Sigmoid colon (tissue), 7 donors: ENCODE results near the gene SLC45A1. TPM values are rescaled to one million over a fixed set of nuclear protein-coding genes. Genes with fewer than 3 reads are reported as not detected.
A peak's percentile ranks its signal among the peaks of the same experiment; 100 is the strongest.

ENCODE experiments used
- DNase-seq: peaks from one replicate; pipeline ENCODE4 v3.0.0-alpha.2; 2019
- H3K27ac ChIP-seq, 4 donors: fragments of 200-600 bp; sonication (generic); one replicate each; pipeline ENCODE4 v1.5.1; 2016 to 2019; ENCODE audit warnings: mild to moderate bottlenecking in 1 of 4
- H3K27me3 ChIP-seq, 3 donors: fragments of 200-600 bp; sonication (generic); one replicate each; pipeline ENCODE4 v1.5.1; 2019; ENCODE audit warnings: mild to moderate bottlenecking in 1 of 3
- H3K36me3 ChIP-seq, 4 donors: fragments of 200-600 bp; sonication (generic); one replicate each; pipeline ENCODE4 v1.5.1; 2016 to 2019
- H3K4me1 ChIP-seq, 4 donors: fragments of 200-600 bp; sonication (generic); one replicate each; pipeline ENCODE4 v1.5.1; 2017 to 2019
- H3K4me3 ChIP-seq, 4 donors: fragments of 200-600 bp; sonication (generic); one replicate each; pipeline ENCODE4 v1.5.1; 2017 to 2019; ENCODE audit warnings: mild to moderate bottlenecking in 2 of 4, moderate library complexity in 1 of 4
- H3K9me3 ChIP-seq, 4 donors: fragments of 200-600 bp in 3 of 4; sonication (generic) in 3 of 4; one replicate each; pipeline versions ENCODE4 v1.5.1 to v1.6.1; 2013 to 2019
- EP300 ChIP-seq, 4 donors: sonication (generic); formaldehyde crosslinking; IDR thresholded peaks; one replicate each; pipeline ENCODE4 v1.6.1; 2017; ENCODE audit warnings: antibody characterized with exemption in 4 of 4
- POLR2A ChIP-seq, 2 donors: fragments of 450-650 bp; IDR thresholded peaks; one replicate each; pipeline ENCODE4 v1.6.1; 2016; ENCODE audit warnings: antibody characterized with exemption in 2 of 2, mild to moderate bottlenecking in 2 of 2, moderate library complexity in 2 of 2
- POLR2AphosphoS5 ChIP-seq, 4 donors: sonication (generic); formaldehyde crosslinking; IDR thresholded peaks; one replicate each; pipeline ENCODE4 v1.6.1; 2017; ENCODE audit warnings: antibody characterized with exemption in 4 of 4
- WGBS, 2 donors: extraction: QIAGEN DNeasy Blood & Tissue Kit; methylation state at CpG; one replicate each; pipeline ENCODE4 v1.1.7; 2013; 5-methylcytosine and 5-hydroxymethylcytosine counted together
- intact Hi-C: fragments of 100-400 bp; cut with DNase I; formaldehyde crosslinking; loops from one replicate; pipeline ENCODE4 v1.15.1; 2023
- polyA plus RNA-seq, 3 donors: library from polyadenylated mRNA; stranded (reverse); fragments of 200-250 nt; gene quantifications; one replicate each; pipeline ENCODE4 v1.2.3, GENCODE V29; 2013
- total RNA-seq, 4 donors: library from RNA; depleted of rRNA; stranded (reverse); fragments of >200 nt; gene quantifications; one replicate each; pipeline ENCODE4 v1.1.0, GENCODE V29; 2016
- TF ChIP-seq, protein P1 (sequence below), 4 experiments: fragments of 450-650 bp in 3 of 4; fragments of 200-600 bp in 1 of 4; IDR thresholded peaks; one replicate each; pipeline ENCODE4 v1.5.1; 2016 to 2019; ENCODE audit warnings: antibody characterized with exemption in 4 of 4, mild to moderate bottlenecking in 3 of 4, moderate library complexity in 2 of 4
- donor health status: healthy with polysubstance abuse.
- donor health status: Bipolar disorder and iron deficiency.
- donor health status: healthy.

SLC45A1 gene
- total and polyA plus RNA-seq, 7 donors, result 1.4 to 6.5 (median 3.9) TPM; not detected in 2

GRCh38 chr1:8340448-8340847 is 22.5 kb downstream of the SLC45A1 start:
- no peaks in the 10 kb centered on the region for H3K9me3 ChIP-seq
- H3K27me3 ChIP-seq, result no peaks in the 10 kb centered on the region
- TF ChIP-seq POLR2AphosphoS5 (IDR thresholded peaks at IDR 0.05) (no peak), POLR2A (IDR thresholded peaks at IDR 0.05) (no peak), EP300 (IDR thresholded peaks at IDR 0.05) (no peak)
- TF ChIP-seq, protein P1, sequence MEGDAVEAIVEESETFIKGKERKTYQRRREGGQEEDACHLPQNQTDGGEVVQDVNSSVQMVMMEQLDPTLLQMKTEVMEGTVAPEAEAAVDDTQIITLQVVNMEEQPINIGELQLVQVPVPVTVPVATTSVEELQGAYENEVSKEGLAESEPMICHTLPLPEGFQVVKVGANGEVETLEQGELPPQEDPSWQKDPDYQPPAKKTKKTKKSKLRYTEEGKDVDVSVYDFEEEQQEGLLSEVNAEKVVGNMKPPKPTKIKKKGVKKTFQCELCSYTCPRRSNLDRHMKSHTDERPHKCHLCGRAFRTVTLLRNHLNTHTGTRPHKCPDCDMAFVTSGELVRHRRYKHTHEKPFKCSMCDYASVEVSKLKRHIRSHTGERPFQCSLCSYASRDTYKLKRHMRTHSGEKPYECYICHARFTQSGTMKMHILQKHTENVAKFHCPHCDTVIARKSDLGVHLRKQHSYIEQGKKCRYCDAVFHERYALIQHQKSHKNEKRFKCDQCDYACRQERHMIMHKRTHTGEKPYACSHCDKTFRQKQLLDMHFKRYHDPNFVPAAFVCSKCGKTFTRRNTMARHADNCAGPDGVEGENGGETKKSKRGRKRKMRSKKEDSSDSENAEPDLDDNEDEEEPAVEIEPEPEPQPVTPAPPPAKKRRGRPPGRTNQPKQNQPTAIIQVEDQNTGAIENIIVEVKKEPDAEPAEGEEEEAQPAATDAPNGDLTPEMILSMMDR (IDR thresholded peaks at IDR 0.05), result no peak
- no peak for DNase-seq
- WGBS, 2 donors, result 61 to 78% methylated on average over 6 of the region's 6 CpGs
- intact Hi-C loops, result loop anchor here (10.0 kb wide), 1 partner anchor 326 kb away; no protein-coding TSS in a partner anchor
- H3K4me3 ChIP-seq, result no peak overlapping the region
- H3K27ac ChIP-seq, result no peak overlapping the region
- peaks cover 0 to 25% (median 20%) of the 10 kb centered on the region in 4 donors for H3K4me1 ChIP-seq
- peaks cover 0 to 29% (median 0%) of the 10 kb centered on the region in 4 donors for H3K36me3 ChIP-seq

DNA sequence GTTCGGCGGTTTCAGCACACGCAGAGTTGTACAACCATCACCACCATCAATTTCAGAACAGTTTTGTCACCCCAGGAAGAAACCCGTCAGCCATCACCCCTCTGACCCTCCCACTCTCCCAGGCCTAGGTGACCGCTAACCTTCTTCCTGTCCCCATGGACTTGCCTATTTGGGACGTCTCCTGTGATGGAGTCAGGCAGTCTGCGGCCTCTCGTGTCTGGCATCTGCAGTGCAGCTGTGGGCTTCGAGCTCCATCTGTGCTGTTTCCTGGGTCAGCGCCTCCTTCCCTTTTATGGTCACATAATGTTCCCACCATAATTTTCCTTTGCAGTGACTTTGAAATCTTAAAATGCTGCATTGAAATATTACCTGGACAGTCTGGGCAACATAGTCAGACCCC is 24.4 kb downstream of the SLC45A1 start:
- H3K27ac ChIP-seq, result peak overlapping the region; percentile 82 to 89 (median 85)
- no peak overlapping the region for H3K4me3 ChIP-seq
- 83 to 84% methylated on average over 10 of the region's 10 CpGs for WGBS, 2 donors
- peak in 1 of 4 donors; percentile 19 for TF ChIP-seq POLR2AphosphoS5 (IDR thresholded peaks at IDR 0.05)
- TF ChIP-seq, protein P1 (IDR thresholded peaks at IDR 0.05), result no peak
- peaks cover 0 to 22% (median 0%) of the 10 kb centered on the region in 4 donors for H3K36me3 ChIP-seq
- intact Hi-C loops, result loop anchor here (10.0 kb wide), 1 partner anchor 328 kb away; no protein-coding TSS in a partner anchor
- no peaks in the 10 kb centered on the region for H3K9me3 ChIP-seq
- no peak for DNase-seq
- no peaks in the 10 kb centered on the region for H3K27me3 ChIP-seq
- peaks cover 0 to 25% (median 20%) of the 10 kb centered on the region in 4 donors for H3K4me1 ChIP-seq

- intact Hi-C loops, result loop anchor here (10.0 kb wide), 1 partner anchor 328 kb away; no protein-coding TSS in a partner anchor
- TF ChIP-seq POLR2AphosphoS5 (IDR thresholded peaks at IDR 0.05) (no peak), POLR2A (IDR thresholded peaks at IDR 0.05) (no peak), EP300 (IDR thresholded peaks at IDR 0.05) (no peak)
- TF ChIP-seq, protein P1 (IDR thresholded peaks at IDR 0.05), result no peak
- no peaks in the 10 kb centered on the region for H3K27me3 ChIP-seq
- H3K36me3 ChIP-seq, result peaks cover 0 to 17% (median 0%) of the 10 kb centered on the region in 4 donors
- DNase-seq, result no peak
- H3K27ac ChIP-seq, result peak overlapping the region; percentile 82 to 89 (median 85)
- peak overlapping the region in 2 of 4 donors; percentile 24 to 30 for H3K4me3 ChIP-seq
- peaks cover 0 to 25% (median 20%) of the 10 kb centered on the region in 4 donors for H3K4me1 ChIP-seq
- no peaks in the 10 kb centered on the region for H3K9me3 ChIP-seq
- 79 to 80% methylated on average over 11 of the region's 11 CpGs for WGBS, 2 donors
Measured at GRCh38 chr1:8343044-8343443, 25.1 kb downstream of the SLC45A1 start.

DNA sequence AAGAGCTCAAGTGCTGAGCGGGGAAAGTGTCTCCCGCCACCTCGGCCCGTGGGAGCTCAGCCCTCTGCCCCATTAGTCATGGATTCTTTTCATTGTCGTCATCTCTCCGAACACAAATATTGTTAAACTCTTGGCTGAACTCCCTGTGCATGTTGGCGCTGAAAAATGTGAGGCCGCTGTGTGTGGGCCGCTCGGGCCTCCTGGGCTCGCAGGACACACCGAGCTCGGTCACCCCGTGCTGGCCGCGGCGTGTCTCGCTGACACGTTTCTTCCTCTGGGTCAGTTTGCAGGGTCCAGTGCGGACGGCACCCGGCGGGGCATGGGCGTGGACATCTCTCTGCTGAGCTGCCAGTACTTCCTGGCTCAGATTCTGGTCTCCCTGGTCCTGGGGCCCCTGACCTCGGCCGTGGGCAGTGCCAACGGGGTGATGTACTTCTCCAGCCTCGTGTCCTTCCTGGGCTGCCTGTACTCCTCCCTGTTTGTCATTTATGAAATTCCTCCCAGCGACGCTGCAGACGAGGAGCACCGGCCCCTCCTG is 25.6 kb downstream of the SLC45A1 start:
- Histone ChIP-seq H3K27me3 (no peaks in the 10 kb centered on the region), H3K27ac (peak overlapping the region; percentile 82 to 89 (median 85)), H3K9me3 (no peaks in the 10 kb centered on the region), H3K4me3 (peak overlapping the region in 3 of 4 donors; percentile 4 to 30 (median 24)), H3K4me1 (peaks cover 0 to 28% (median 21%) of the 10 kb centered on the region in 4 donors), H3K36me3 (peaks cover 0 to 12% (median 0%) of the 10 kb centered on the region in 4 donors)
- peak; percentile 63 to 81 (median 76) for TF ChIP-seq POLR2AphosphoS5 (IDR thresholded peaks at IDR 0.05)
- TF ChIP-seq POLR2A (IDR thresholded peaks at IDR 0.05), result no peak
- TF ChIP-seq, protein P1 (IDR thresholded peaks at IDR 0.05), result no peak
- peak in 2 of 4 donors; percentile 84 to 96 for TF ChIP-seq EP300 (IDR thresholded peaks at IDR 0.05)
- peak; percentile 95 for DNase-seq
- 47 to 67% methylated on average over 32 of the region's 32 CpGs for WGBS, 2 donors
- intact Hi-C loops, result loop anchor here (10.0 kb wide), 1 partner anchor 329 kb away; no protein-coding TSS in a partner anchor
